ENCODE results near the gene YWHAB.

The YWHAB gene

GRCh38 chr20:44887466-44887865 lies 2.0 kb downstream of the YWHAB start:
- H3K4me1 Mint-ChIP-seq, result peaks cover 46% of the 10 kb centered on the region
- ATAC-seq (ENCODE audit: low read depth), result no peak
- H3K36me3 Mint-ChIP-seq, result peaks cover 5% of the 10 kb centered on the region
- H3K9me3 Mint-ChIP-seq, result no peaks in the 10 kb centered on the region
- H3K27me3 Mint-ChIP-seq, result no peaks in the 10 kb centered on the region
- DNase-seq (ENCODE audit: low spot score in 2 of 2), result no peak
- peak overlapping the region; percentile 91 for H3K27ac Mint-ChIP-seq
- H3K4me3 Mint-ChIP-seq, result peak overlapping the region; percentile 89

DNA sequence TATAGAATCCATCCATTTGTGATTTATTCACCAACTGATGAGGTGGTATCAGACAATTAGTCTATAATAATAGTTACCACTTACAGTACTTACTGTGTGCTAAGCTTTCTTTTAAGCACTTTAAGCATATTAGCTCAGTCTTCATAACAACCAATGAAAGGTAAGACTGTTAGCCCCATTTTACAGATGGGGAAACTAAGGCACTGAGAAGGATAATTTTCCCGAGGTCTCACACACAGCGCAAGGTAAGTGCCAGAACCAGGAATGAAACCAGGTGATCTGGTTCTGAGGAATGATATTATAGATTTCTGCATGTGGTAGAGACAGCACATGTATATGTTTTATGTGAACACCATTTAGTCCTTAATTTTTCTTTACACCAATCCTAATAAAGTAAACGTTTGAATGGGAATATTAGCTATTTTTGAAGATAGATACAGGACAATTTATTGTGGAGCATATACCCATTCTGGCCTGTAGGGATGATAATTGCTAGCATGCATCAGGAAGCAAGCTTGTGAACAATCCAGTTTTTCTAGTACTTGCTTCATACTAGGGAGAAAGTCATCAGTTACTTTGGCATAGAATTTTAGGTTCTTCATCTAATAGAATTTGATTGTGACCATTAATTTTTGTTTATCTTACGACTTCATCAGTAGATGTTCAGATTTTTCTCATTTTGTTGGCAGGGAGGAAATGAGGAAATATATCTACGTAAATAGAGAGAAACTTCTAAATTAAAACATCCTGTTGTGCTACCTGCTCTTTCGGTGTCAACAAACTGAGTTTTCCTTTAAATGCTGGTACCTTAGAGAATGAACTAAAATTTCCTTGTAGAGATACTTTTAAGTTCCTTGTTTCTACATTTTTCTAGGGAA lies 3.0 kb downstream of the YWHAB start:
- ATAC-seq (ENCODE audit: low read depth), result no peak
- Mint-ChIP-seq H3K4me3 (peak overlapping the region; percentile 74), H3K36me3 (peaks cover 5% of the 10 kb centered on the region), H3K9me3 (no peaks in the 10 kb centered on the region), H3K27me3 (no peaks in the 10 kb centered on the region), H3K4me1 (peaks cover 48% of the 10 kb centered on the region), H3K27ac (peak overlapping the region; percentile 80)
- DNase-seq (ENCODE audit: low spot score in 2 of 2), result no peak

GRCh38 chr20:44891826-44892225 lies 6.3 kb downstream of the YWHAB start:
- ATAC-seq (ENCODE audit: low read depth), result no peak
- H3K9me3 Mint-ChIP-seq, result no peaks in the 10 kb centered on the region
- H3K4me3 Mint-ChIP-seq, result no peak overlapping the region
- DNase-seq (ENCODE audit: low spot score in 2 of 2), result no peak
- H3K27ac Mint-ChIP-seq, result peak overlapping the region; percentile 58
- no peaks in the 10 kb centered on the region for H3K27me3 Mint-ChIP-seq
- H3K4me1 Mint-ChIP-seq, result peaks cover 56% of the 10 kb centered on the region
- peaks cover 17% of the 10 kb centered on the region for H3K36me3 Mint-ChIP-seq

DNA sequence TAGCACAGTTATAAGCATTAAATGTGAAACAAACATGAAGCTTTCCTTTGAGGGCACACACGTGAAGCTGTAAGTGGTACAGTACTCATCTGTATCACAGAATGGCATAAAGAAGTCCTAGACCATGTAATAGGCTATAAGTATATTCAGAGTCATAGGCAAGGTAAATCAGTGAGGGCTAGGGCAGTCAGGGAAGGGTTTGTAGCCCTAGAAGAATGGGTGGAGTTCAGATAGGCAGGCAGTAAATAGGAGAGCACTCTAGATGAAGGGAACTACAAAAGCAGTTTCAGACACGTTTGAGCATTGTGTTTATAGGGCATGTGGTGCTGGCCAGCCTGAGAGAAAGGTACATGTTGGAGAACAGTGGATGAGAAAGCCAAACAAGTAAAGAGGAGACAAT lies 9.5 kb downstream of the YWHAB start:
- no peak for ATAC-seq (ENCODE audit: low read depth)
- H3K4me3 Mint-ChIP-seq, result no peak overlapping the region

GRCh38 chr20:44896583-44896982 lies 11.1 kb downstream of the YWHAB start:
- H3K4me3 Mint-ChIP-seq, result peak overlapping the region; percentile 21
- no peaks in the 10 kb centered on the region for H3K27me3 Mint-ChIP-seq
- H3K27ac Mint-ChIP-seq, result peak overlapping the region; percentile 78
- peaks cover 47% of the 10 kb centered on the region for H3K4me1 Mint-ChIP-seq
- DNase-seq (ENCODE audit: low spot score in 2 of 2), result no peak
- peaks cover 26% of the 10 kb centered on the region for H3K36me3 Mint-ChIP-seq
- H3K9me3 Mint-ChIP-seq, result no peaks in the 10 kb centered on the region
- ATAC-seq (ENCODE audit: low read depth), result no peak

More for the DNA sequence above, 9.5 kb downstream of the YWHAB start:
- DNase-seq (ENCODE audit: low spot score in 2 of 2), result no peak
- Mint-ChIP-seq H3K36me3 (peaks cover 19% of the 10 kb centered on the region), H3K27ac (peak overlapping the region; percentile 19), H3K9me3 (no peaks in the 10 kb centered on the region), H3K4me1 (peaks cover 47% of the 10 kb centered on the region), H3K27me3 (no peaks in the 10 kb centered on the region)

- peak overlapping the region; percentile 26 for H3K27ac Mint-ChIP-seq
- H3K9me3 Mint-ChIP-seq, result no peaks in the 10 kb centered on the region
- H3K36me3 Mint-ChIP-seq, result peaks cover 23% of the 10 kb centered on the region
- H3K27me3 Mint-ChIP-seq, result no peaks in the 10 kb centered on the region
- peak overlapping the region; percentile 2 for H3K4me3 Mint-ChIP-seq
- DNase-seq (ENCODE audit: low spot score in 2 of 2) (no peak), ATAC-seq (ENCODE audit: low read depth) (no peak)
- peaks cover 44% of the 10 kb centered on the region for H3K4me1 Mint-ChIP-seq
Observed at GRCh38 chr20:44897133-44897532, 11.6 kb downstream of the YWHAB start.

GRCh38 chr20:44900231-44900854 lies 14.8 kb downstream of the YWHAB start:
- no peak overlapping the region for H3K4me3 Mint-ChIP-seq
- H3K9me3 Mint-ChIP-seq, result no peaks in the 10 kb centered on the region
- H3K4me1 Mint-ChIP-seq, result peaks cover 30% of the 10 kb centered on the region

GRCh38 chr20:44901974-44902373 lies 16.5 kb downstream of the YWHAB start:
- DNase-seq (ENCODE audit: low spot score in 2 of 2) (no peak), ATAC-seq (ENCODE audit: low read depth) (no peak)
- peaks cover 18% of the 10 kb centered on the region for H3K4me1 Mint-ChIP-seq
- H3K36me3 Mint-ChIP-seq, result peaks cover 24% of the 10 kb centered on the region
- no peak overlapping the region for H3K4me3 Mint-ChIP-seq
- H3K27me3 Mint-ChIP-seq, result no peaks in the 10 kb centered on the region
- no peaks in the 10 kb centered on the region for H3K9me3 Mint-ChIP-seq
- H3K27ac Mint-ChIP-seq, result no peak overlapping the region

More at GRCh38 chr20:44900231-44900854, 14.8 kb downstream of the YWHAB start:
- Mint-ChIP-seq H3K27ac (peak overlapping the region; percentile 74), H3K27me3 (no peaks in the 10 kb centered on the region), H3K36me3 (peaks cover 25% of the 10 kb centered on the region)
- no peak for ATAC-seq (ENCODE audit: low read depth)
- DNase-seq (ENCODE audit: low spot score in 2 of 2), result no peak

GRCh38 chr20:44904377-44904776 lies 18.9 kb downstream of the YWHAB start:
- DNase-seq (ENCODE audit: low spot score in 2 of 2) (no peak), ATAC-seq (ENCODE audit: low read depth) (no peak)
- Mint-ChIP-seq H3K4me1 (peaks cover 11% of the 10 kb centered on the region), H3K4me3 (no peak overlapping the region), H3K9me3 (no peaks in the 10 kb centered on the region), H3K27ac (no peak overlapping the region), H3K36me3 (peaks cover 22% of the 10 kb centered on the region), H3K27me3 (no peaks in the 10 kb centered on the region)

DNA sequence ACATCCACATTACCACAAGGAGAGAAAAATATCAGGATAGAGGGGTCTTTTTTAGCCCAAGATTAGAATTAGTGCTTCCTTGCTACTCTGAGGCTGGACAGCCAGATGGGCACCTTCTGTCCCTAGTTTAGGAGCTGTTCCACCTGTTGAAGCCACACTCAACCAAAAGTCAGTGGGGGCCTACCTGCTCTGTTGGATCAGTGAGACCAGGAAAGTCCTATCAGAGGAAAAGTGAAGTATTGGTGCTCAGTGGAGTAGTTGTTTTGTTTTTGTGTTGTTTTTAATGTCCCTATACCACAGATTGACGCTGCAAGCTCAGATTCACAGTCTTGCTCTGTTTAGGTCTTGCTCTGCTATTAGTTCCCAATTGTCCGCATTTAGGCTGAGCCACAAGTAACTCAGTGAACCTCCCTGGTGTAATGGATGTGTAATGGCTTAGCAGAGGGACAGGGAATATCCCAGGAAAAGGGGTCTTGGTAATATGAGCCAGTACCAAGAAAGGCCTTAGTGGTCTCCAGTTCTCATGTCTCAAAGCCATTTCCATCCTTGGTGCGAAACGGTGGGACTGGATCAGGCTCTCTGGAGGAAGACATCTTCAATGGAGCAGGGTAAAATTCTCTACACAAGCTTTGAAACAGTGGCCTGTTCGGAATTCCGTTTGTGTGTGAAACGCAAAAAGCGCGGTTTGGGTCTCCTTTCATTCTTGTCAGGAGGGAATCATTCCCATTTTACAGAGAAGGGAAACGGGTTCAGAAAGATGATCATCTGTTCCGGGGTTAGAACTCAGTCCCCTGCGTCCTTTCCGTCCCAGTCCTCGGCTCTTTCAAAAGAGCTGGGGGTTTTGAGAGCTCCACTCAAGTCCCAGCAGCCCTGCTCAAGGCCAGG lies 23.7 kb downstream of the YWHAB start:
- ATAC-seq (ENCODE audit: low read depth) (no peak), DNase-seq (ENCODE audit: low spot score in 2 of 2) (no peak)
- Mint-ChIP-seq H3K27ac (peak overlapping the region; percentile 53), H3K4me1 (peaks cover 9% of the 10 kb centered on the region), H3K9me3 (no peaks in the 10 kb centered on the region), H3K36me3 (peaks cover 10% of the 10 kb centered on the region), H3K4me3 (peak overlapping the region; percentile 89), H3K27me3 (no peaks in the 10 kb centered on the region)

GRCh38 chr20:44909872-44910689 lies 24.6 kb downstream of the YWHAB start, which contains the start of gene PABPC1L:
PABPC1L (plus strand) TSS chr20:44910060; CDS start chr20:44910144, 84 bp downstream.
- peak; percentile 97 for ATAC-seq (ENCODE audit: low read depth)
- H3K9me3 Mint-ChIP-seq, result no peaks in the 10 kb centered on the region
- H3K4me3 Mint-ChIP-seq, result peak within 1 kb of the TSS; percentile 89
- H3K27ac Mint-ChIP-seq, result peak within 1 kb of the TSS; percentile 53
- DNase-seq (ENCODE audit: low spot score in 2 of 2), result peak; percentile 47 to 61
- peaks cover 9% of the 10 kb centered on the region for H3K4me1 Mint-ChIP-seq
- peaks cover 11% of the 10 kb centered on the region for H3K36me3 Mint-ChIP-seq
- no peaks in the 10 kb centered on the region for H3K27me3 Mint-ChIP-seq

DNA sequence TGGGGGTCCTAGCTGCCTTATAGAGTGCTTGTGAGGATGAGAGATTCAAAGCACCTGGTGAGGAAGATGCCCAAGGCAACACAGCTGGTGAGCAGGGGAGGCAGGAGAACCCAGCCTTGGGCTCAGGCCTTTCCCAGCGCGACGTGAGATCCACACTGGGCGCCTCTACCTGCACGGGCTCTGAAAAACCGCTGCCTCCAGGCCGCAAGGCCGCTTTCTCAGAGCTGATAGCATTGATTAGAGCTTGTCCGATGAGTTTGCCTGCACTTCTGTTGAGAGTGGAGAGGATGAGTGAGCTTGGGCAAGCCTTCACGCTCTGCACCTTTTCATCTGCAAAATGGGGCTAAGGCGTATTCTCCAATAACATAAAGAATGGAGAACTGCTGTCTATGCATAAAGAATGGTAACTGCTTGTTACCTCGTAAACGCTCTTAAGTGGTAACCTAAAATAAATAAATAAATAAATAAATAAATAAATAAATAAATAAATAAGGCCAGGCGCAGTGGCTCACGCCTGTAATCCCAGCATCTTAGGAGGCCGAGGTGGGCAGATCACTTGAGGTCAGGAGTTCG lies 25.3 kb downstream of the YWHAB start:
- ATAC-seq (ENCODE audit: low read depth) (no peak), DNase-seq (ENCODE audit: low spot score in 2 of 2) (no peak)
- Mint-ChIP-seq H3K27ac (peak overlapping the region; percentile 53), H3K4me3 (peak overlapping the region; percentile 89), H3K9me3 (no peaks in the 10 kb centered on the region), H3K4me1 (peaks cover 9% of the 10 kb centered on the region), H3K36me3 (peaks cover 8% of the 10 kb centered on the region), H3K27me3 (no peaks in the 10 kb centered on the region)

Data from memory B cell (primary cell).